ENCODE data around the gene IFI30.

IFI30 gene

GRCh38 chr19:18137657-18138339 is 35.8 kb upstream of the IFI30 start:
- H3K4me2 ChIP-seq (ENCODE audit: low read length): no peak overlapping the region
- H3K79me2 ChIP-seq (ENCODE audit: control insufficient read depth, low read length): no peaks in the 10 kb centered on the region
- H4K20me1 ChIP-seq (ENCODE audit: control insufficient read depth, insufficient read depth, low read depth, low read length): no peaks in the 10 kb centered on the region
- H3K9me2 ChIP-seq (replicated peaks; ENCODE audit: control insufficient read depth, low read length): no peaks in the 10 kb centered on the region
- peaks cover 22% of the 10 kb centered on the region for H3K36me3 ChIP-seq (ENCODE audit: control insufficient read depth, low read length)
- no peaks in the 10 kb centered on the region for H3K27me3 ChIP-seq (ENCODE audit: control insufficient read depth, low read length)
- no peak for TF ChIP-seq CTCF (IDR thresholded peaks at IDR 0.05; ENCODE audit: low read depth, low read length, poor library complexity, severe bottlenecking)
- TF ChIP-seq EZH2phosphoT487 (IDR thresholded peaks at IDR 0.05; ENCODE audit: borderline replicate concordance, low read length): no peak
- no peaks in the 10 kb centered on the region for H3K4me1 ChIP-seq (ENCODE audit: control insufficient read depth, low read length)
- no peak overlapping the region for H3K27ac ChIP-seq (ENCODE audit: low read depth, low read length)
- no peak overlapping the region for H3K4me3 ChIP-seq (ENCODE audit: low read length)
- H3K9me3 ChIP-seq (ENCODE audit: control insufficient read depth, insufficient read depth, low read length): no peaks in the 10 kb centered on the region
- no peaks in the 10 kb centered on the region for H3F3A ChIP-seq (ENCODE audit: control insufficient read depth, insufficient read depth)

GRCh38 chr19:18140473-18140872 is 33.1 kb upstream of the IFI30 start:
- H3K9me3 ChIP-seq (ENCODE audit: control insufficient read depth, insufficient read depth, low read length): no peaks in the 10 kb centered on the region
- peaks cover 33% of the 10 kb centered on the region for H3K36me3 ChIP-seq (ENCODE audit: control insufficient read depth, low read length)
- H3F3A ChIP-seq (ENCODE audit: control insufficient read depth, insufficient read depth): no peaks in the 10 kb centered on the region
- no peak overlapping the region for H3K4me3 ChIP-seq (ENCODE audit: low read length)
- no peak overlapping the region for H3K27ac ChIP-seq (ENCODE audit: low read depth, low read length)
- TF ChIP-seq EZH2phosphoT487 (IDR thresholded peaks at IDR 0.05; ENCODE audit: borderline replicate concordance, low read length): no peak
- TF ChIP-seq CTCF (IDR thresholded peaks at IDR 0.05; ENCODE audit: low read depth, low read length, poor library complexity, severe bottlenecking): no peak
- H3K4me2 ChIP-seq (ENCODE audit: low read length): no peak overlapping the region
- no peaks in the 10 kb centered on the region for H4K20me1 ChIP-seq (ENCODE audit: control insufficient read depth, insufficient read depth, low read depth, low read length)
- no peaks in the 10 kb centered on the region for H3K27me3 ChIP-seq (ENCODE audit: control insufficient read depth, low read length)
- no peaks in the 10 kb centered on the region for H3K4me1 ChIP-seq (ENCODE audit: control insufficient read depth, low read length)
- H3K9me2 ChIP-seq (replicated peaks; ENCODE audit: control insufficient read depth, low read length): no peaks in the 10 kb centered on the region
- H3K79me2 ChIP-seq (ENCODE audit: control insufficient read depth, low read length): no peaks in the 10 kb centered on the region

- H3K9me2 ChIP-seq (replicated peaks; ENCODE audit: control insufficient read depth, low read length): no peaks in the 10 kb centered on the region
- H3K4me3 ChIP-seq (ENCODE audit: low read length): no peak overlapping the region
- H3K79me2 ChIP-seq (ENCODE audit: control insufficient read depth, low read length): no peaks in the 10 kb centered on the region
- H3K4me1 ChIP-seq (ENCODE audit: control insufficient read depth, low read length): no peaks in the 10 kb centered on the region
- no peak for TF ChIP-seq CTCF (IDR thresholded peaks at IDR 0.05; ENCODE audit: low read depth, low read length, poor library complexity, severe bottlenecking)
- TF ChIP-seq EZH2phosphoT487 (IDR thresholded peaks at IDR 0.05; ENCODE audit: borderline replicate concordance, low read length): no peak
- H3F3A ChIP-seq (ENCODE audit: control insufficient read depth, insufficient read depth): no peaks in the 10 kb centered on the region
- H3K4me2 ChIP-seq (ENCODE audit: low read length): no peak overlapping the region
- no peaks in the 10 kb centered on the region for H3K27me3 ChIP-seq (ENCODE audit: control insufficient read depth, low read length)
- no peak overlapping the region for H3K27ac ChIP-seq (ENCODE audit: low read depth, low read length)
- peaks cover 39% of the 10 kb centered on the region for H3K36me3 ChIP-seq (ENCODE audit: control insufficient read depth, low read length)
- H3K9me3 ChIP-seq (ENCODE audit: control insufficient read depth, insufficient read depth, low read length): no peaks in the 10 kb centered on the region
- H4K20me1 ChIP-seq (ENCODE audit: control insufficient read depth, insufficient read depth, low read depth, low read length): no peaks in the 10 kb centered on the region
Observed at GRCh38 chr19:18141031-18141430, 32.6 kb upstream of the IFI30 start.
